ENCODE results near the gene ADCY5.

GRCh38 chr3:123310186-123310585 is 138.7 kb downstream of the ADCY5 start:
- TF ChIP-seq EZH2 (IDR thresholded peaks at IDR 0.05; ENCODE audit: borderline replicate concordance, low read depth, low read length, severe bottlenecking), result no peak
- no peak for TF ChIP-seq CTCF (IDR thresholded peaks at IDR 0.05; ENCODE audit: borderline replicate concordance, extremely low read depth, low read length, poor library complexity, severe bottlenecking)
